OCI-M2 (cell line): Measurements from ENCODE around the gene RLN3.

Experiments
- DNase-seq: peaks from one replicate; lab custom pipeline; 2025; ENCODE audit not compliant: unreplicated experiment; lab: John Stamatoyannopoulos, UW

The RLN3 gene

DNA sequence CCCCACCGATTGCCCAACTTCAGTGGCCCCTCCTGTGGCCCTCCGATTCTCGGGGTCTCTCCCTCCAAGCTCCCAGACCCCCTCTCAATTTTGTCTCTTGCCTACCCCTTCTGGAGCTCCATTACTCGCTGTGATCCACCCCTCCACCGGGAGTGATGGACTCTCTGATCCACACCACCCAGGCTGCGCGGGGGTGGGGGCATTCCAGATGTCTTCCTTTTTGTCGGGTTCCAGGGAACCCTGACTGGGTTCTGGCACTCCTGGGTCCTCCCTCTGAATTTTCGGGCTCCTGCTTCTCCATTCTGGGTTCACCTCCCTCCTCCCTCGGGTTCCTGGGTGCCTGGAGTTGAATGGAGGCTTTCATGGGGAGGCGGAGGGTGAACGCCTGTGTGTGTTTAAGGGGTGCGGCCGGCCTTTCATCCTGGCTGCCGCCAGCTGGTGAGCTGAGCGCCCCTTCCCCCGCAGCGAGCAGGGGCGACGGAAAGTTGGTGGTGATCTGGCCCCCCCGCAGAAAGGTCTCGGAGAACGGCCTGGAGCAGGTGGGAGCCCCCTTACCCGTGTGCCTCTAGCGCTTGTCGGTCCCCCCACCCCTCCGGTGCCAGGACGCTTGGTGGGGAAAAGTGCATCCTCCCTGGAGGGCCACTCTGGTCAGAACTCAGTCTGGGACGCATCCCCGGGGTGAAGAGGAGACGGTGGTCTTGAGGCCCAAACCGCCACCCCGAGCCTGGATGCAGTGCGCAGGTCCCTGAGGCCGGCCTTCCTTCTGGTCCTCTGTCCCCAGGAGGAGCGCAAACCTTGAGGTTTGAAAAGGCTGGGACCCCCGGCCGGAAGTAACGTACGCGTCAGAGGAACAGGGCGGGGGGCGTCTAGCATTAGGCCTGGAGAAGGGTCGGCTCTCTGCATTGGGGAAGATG lies 46.2 kb downstream of the RLN3 start:
- DNase-seq: peak; percentile 86

DNA sequence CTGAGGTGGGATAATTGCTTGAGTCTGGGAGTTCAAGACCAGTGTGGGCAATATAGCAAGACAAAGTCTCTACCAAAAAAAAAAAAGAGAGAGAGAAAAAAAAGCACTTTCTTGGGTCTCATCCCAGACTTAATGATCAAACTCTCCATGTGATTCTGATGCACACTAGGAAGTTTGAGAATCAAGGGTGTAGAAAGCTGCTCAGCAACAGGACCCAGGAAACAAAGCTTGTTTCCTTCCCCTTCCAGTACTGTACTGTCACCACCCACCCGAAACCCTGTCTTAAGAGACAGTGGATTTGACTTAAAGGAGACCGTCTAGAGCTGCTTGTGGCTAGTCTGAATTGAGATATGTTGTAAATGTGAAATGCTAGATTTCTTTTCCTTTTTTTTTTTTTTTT lies 50.5 kb downstream of the RLN3 start:
- no peak for DNase-seq
